Gastroesophageal sphincter (tissue), 3 donors: Measurements from ENCODE around the gene TENT5C.

Source experiments
- EP300 ChIP-seq: sonication (generic); formaldehyde crosslinking; IDR thresholded peaks from one replicate; pipeline ENCODE4 v1.6.1; 2017; ENCODE audit warnings: antibody characterized with exemption, mild to moderate bottlenecking
- POLR2A ChIP-seq, 2 donors: fragments of 450-650 bp; IDR thresholded peaks; one replicate each; pipeline ENCODE4 v1.6.1; 2017; ENCODE audit warnings: antibody characterized with exemption in 2 of 2, mild to moderate bottlenecking in 2 of 2, moderate library complexity in 1 of 2
- POLR2AphosphoS5 ChIP-seq: sonication (generic); formaldehyde crosslinking; IDR thresholded peaks from one replicate; pipeline ENCODE4 v1.6.1; 2017; ENCODE audit warnings: antibody characterized with exemption
- TF ChIP-seq, protein P1 (sequence below), 4 experiments: fragments of 200-600 bp in 2 of 4; fragments of 450-650 bp in 2 of 4; sonication (generic) in 1 of 4; IDR thresholded peaks; one replicate each; pipeline ENCODE4 v1.5.1; 2017 to 2019; ENCODE audit warnings: antibody characterized with exemption in 4 of 4, mild to moderate bottlenecking in 2 of 4, moderate library complexity in 2 of 4

DNA sequence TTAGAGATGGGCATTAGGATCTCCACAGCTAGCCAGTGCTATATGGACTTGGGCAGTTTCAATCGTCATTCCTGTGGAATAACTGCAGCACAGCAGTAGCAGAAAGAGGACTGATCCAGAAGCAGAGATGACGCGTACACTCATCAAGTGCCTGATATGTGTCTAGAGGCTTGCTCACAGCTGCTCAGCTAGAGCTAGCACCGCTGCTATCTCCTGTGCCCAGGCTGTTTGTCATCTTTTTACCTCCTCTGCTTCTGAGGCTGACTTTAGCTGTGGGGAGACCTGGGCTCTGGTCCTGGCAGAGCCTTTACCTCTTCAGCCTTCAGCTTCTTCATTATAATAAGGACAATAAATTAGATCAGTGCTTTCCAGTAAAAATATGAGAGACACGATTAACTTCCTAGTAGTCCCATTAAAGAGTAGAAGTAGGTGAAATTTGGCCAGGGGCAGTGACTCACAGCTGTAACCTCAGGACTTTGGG, 5.3 kb downstream of the TENT5C start:
- TF ChIP-seq, protein P1, sequence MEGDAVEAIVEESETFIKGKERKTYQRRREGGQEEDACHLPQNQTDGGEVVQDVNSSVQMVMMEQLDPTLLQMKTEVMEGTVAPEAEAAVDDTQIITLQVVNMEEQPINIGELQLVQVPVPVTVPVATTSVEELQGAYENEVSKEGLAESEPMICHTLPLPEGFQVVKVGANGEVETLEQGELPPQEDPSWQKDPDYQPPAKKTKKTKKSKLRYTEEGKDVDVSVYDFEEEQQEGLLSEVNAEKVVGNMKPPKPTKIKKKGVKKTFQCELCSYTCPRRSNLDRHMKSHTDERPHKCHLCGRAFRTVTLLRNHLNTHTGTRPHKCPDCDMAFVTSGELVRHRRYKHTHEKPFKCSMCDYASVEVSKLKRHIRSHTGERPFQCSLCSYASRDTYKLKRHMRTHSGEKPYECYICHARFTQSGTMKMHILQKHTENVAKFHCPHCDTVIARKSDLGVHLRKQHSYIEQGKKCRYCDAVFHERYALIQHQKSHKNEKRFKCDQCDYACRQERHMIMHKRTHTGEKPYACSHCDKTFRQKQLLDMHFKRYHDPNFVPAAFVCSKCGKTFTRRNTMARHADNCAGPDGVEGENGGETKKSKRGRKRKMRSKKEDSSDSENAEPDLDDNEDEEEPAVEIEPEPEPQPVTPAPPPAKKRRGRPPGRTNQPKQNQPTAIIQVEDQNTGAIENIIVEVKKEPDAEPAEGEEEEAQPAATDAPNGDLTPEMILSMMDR (IDR thresholded peaks at IDR 0.05) = no peak
- TF ChIP-seq POLR2A (IDR thresholded peaks at IDR 0.05) (no peak), POLR2AphosphoS5 (no peak), EP300 (no peak)
